B cell (primary cell): ENCODE data around the gene BCL10.

Source experiments
- EZH2 ChIP-seq: IDR thresholded peaks from 2 replicates; pipeline ENCODE4 v1.6.1; 2012; ENCODE audit warnings: borderline replicate concordance, low read depth, mild to moderate bottlenecking, moderate library complexity, low read length; ENCODE audit not compliant: insufficient read depth, poor library complexity, severe bottlenecking
- TF ChIP-seq, protein P1 (sequence below): fragments of 200-600 bp; IDR thresholded peaks from one replicate; pipeline ENCODE4 v1.8.0; 2022; ENCODE audit warnings: antibody characterized with exemption, mild to moderate bottlenecking

DNA sequence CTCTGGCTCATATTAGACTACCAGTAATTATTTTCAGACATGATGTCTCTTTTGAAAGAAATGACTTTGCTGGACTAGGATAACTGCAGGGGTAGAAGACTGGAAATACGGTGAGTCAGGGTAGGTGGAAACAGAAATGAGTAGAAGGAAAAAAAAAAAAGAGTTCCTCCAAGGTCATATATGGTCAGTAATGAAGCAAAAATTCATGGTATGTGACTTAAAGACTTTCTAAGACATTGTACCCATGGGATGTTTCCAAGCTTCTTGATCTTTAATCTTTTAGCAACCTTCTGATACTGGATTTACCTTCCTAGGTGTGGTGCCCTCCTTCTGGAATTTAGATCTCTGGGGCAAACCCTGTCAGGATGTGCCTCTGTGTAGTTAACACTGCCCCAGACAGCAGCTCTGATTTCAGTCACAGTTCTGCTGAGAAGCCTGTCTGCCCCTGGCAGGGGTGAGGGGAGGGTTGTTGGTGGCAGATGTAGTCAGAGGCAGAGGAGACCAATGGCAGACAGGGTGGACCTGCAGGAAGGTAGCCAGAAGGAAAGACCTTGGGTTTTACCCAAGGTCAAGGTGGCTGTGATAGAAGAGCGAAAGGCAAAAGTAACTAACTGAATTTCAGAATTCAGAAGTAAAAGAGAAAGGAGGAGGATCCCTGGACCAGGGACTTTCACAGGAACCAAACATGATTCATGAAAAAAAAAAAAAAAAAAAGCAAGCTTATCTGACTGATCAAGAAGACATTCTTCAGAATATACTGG lies 44.1 kb upstream of the BCL10 start:
- TF ChIP-seq, protein P1, sequence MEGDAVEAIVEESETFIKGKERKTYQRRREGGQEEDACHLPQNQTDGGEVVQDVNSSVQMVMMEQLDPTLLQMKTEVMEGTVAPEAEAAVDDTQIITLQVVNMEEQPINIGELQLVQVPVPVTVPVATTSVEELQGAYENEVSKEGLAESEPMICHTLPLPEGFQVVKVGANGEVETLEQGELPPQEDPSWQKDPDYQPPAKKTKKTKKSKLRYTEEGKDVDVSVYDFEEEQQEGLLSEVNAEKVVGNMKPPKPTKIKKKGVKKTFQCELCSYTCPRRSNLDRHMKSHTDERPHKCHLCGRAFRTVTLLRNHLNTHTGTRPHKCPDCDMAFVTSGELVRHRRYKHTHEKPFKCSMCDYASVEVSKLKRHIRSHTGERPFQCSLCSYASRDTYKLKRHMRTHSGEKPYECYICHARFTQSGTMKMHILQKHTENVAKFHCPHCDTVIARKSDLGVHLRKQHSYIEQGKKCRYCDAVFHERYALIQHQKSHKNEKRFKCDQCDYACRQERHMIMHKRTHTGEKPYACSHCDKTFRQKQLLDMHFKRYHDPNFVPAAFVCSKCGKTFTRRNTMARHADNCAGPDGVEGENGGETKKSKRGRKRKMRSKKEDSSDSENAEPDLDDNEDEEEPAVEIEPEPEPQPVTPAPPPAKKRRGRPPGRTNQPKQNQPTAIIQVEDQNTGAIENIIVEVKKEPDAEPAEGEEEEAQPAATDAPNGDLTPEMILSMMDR, result no peak
- TF ChIP-seq EZH2, result no peak
